Smooth muscle cell (in vitro differentiated cells): ENCODE measurements around the gene SENP5. TPM values are rescaled to one million over a fixed set of nuclear protein-coding genes. Genes with fewer than 3 reads are reported as not detected.

ENCODE experiments used
- DNase-seq: peaks from one replicate; lab custom pipeline; 2025; ENCODE audit not compliant: unreplicated experiment; lab: John Stamatoyannopoulos, UW
- H2AFZ ChIP-seq: fragments of 200-600 bp; sonication (generic); 2 replicates; pipeline ENCODE4 v1.6.0; 2016; ENCODE audit warnings: antibody characterized with exemption, low read depth, mild to moderate bottlenecking
- H3F3A ChIP-seq: fragments of 200-600 bp; sonication (generic); 2 replicates; pipeline ENCODE4 v1.6.0; 2017; ENCODE audit warnings: antibody characterized with exemption, low read depth
- H3K27ac ChIP-seq: fragments of 200-600 bp; sonication (generic); 2 replicates; pipeline ENCODE4 v1.5.1; 2016; ENCODE audit warnings: low read depth, mild to moderate bottlenecking
- H3K27me3 ChIP-seq: fragments of 200-600 bp; sonication (generic); 2 replicates; pipeline ENCODE4 v1.6.1; 2016; ENCODE audit warnings: low read depth, mild to moderate bottlenecking
- H3K36me3 ChIP-seq: fragments of 200-600 bp; sonication (generic); 2 replicates; pipeline ENCODE4 v1.5.1; 2016; ENCODE audit warnings: low read depth
- H3K4me1 ChIP-seq: fragments of 200-600 bp; sonication (generic); 2 replicates; pipeline ENCODE4 v1.5.1; 2016; ENCODE audit warnings: low read depth
- H3K4me2 ChIP-seq: fragments of 200-600 bp; sonication (generic); 2 replicates; pipeline ENCODE4 v1.6.0; 2016; ENCODE audit warnings: mild to moderate bottlenecking
- H3K4me3 ChIP-seq: fragments of 200-600 bp; sonication (generic); 2 replicates; pipeline ENCODE4 v1.5.1; 2016; ENCODE audit warnings: mild to moderate bottlenecking
- H3K79me2 ChIP-seq: fragments of 200-600 bp; sonication (generic); 2 replicates; pipeline ENCODE4 v1.6.0; 2016; ENCODE audit warnings: low read depth, mild to moderate bottlenecking
- H3K9ac ChIP-seq: fragments of 200-600 bp; sonication (generic); 2 replicates; pipeline ENCODE4 v1.6.0; 2016; ENCODE audit warnings: low read depth
- H3K9me3 ChIP-seq: fragments of 200-600 bp; sonication (generic); replicated peaks from 2 replicates; pipeline ENCODE4 v1.5.1; 2016; ENCODE audit warnings: low read depth
- H4K20me1 ChIP-seq: fragments of 200-600 bp; sonication (generic); 2 replicates; pipeline ENCODE4 v1.6.0; 2016; ENCODE audit warnings: low read depth
- CTCF ChIP-seq: fragments of 200-600 bp; sonication (generic); IDR thresholded peaks from 2 replicates; pipeline ENCODE4 v1.5.1; 2017; ENCODE audit warnings: borderline replicate concordance, mild to moderate bottlenecking, antibody characterized with exemption; ENCODE audit not compliant: insufficient read depth, poor library complexity, severe bottlenecking
- WGBS: methylation state at CpG from one replicate; pipeline ENCODE4 v1.1.7; 2016; ENCODE audit warnings: low lambda C conversion rate; 5-methylcytosine and 5-hydroxymethylcytosine counted together
- polyA plus RNA-seq: library from polyadenylated mRNA; unstranded; fragments of >200 nt; fragmentation: Nextera tagmentation; extraction: Ambion mirVana; gene quantifications from 2 replicates; pipeline ENCODE4 v1.2.1, GENCODE V29; 2016
- total RNA-seq: library from RNA; depleted of rRNA; stranded (reverse); fragments of >200 nt; gene quantifications from 2 replicates; pipeline ENCODE4 v1.2.3, GENCODE V29; 2014

The SENP5 gene
- total and polyA plus RNA-seq, 2 experiments from 2014 or later, result 18.6 to 35.0 TPM

GRCh38 chr3:196949750-196950149 is 82.0 kb downstream of the SENP5 start:
- DNase-seq, result no peak
- peaks cover 7% of the 10 kb centered on the region for H3K27me3 ChIP-seq
- no peaks in the 10 kb centered on the region for H3K9me3 ChIP-seq
- no peak overlapping the region for H3K4me2 ChIP-seq
- H3K36me3 ChIP-seq, result no peaks in the 10 kb centered on the region
- no peak overlapping the region for H3K4me3 ChIP-seq
- no peak overlapping the region for H3K27ac ChIP-seq
- 95% methylated on average over 6 of the region's 6 CpGs for WGBS
- H3K79me2 ChIP-seq, result no peaks in the 10 kb centered on the region
- no peaks in the 10 kb centered on the region for H3K4me1 ChIP-seq
- H3F3A ChIP-seq, result no peaks in the 10 kb centered on the region
- H3K9ac ChIP-seq, result no peak overlapping the region
- H2AFZ ChIP-seq, result no peak overlapping the region
- H4K20me1 ChIP-seq, result no peaks in the 10 kb centered on the region
- no peak for TF ChIP-seq CTCF

DNA sequence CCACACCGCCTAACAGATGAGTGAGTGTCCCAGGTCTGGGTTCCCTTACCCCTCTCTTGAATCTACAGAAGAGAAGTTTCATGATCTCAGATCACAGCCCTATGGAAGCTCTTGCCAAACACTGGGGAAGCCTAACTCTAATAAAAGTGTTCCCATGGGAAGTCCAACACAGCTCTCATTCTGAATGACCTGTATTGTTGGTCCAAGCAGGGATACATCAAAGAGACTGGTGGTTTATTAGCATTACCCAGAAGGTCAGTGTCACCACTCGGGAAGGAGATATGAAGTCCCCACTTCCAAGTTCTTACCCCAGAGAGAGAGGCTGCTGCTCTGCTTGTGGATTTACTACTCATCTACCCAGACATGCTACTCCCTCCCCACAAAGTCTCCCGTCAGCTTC is 83.7 kb downstream of the SENP5 start:
- H3K27ac ChIP-seq, result no peak overlapping the region
- H3K36me3 ChIP-seq, result no peaks in the 10 kb centered on the region
- no peak overlapping the region for H2AFZ ChIP-seq
- no peaks in the 10 kb centered on the region for H3K9me3 ChIP-seq
- no peaks in the 10 kb centered on the region for H3K79me2 ChIP-seq
- H3K4me1 ChIP-seq, result no peaks in the 10 kb centered on the region
- H3K4me2 ChIP-seq, result no peak overlapping the region
- peaks cover 7% of the 10 kb centered on the region for H3K27me3 ChIP-seq
- WGBS, result 88% methylated on average over 3 of the region's 3 CpGs
- no peak overlapping the region for H3K9ac ChIP-seq
- H3K4me3 ChIP-seq, result no peak overlapping the region
- no peaks in the 10 kb centered on the region for H3F3A ChIP-seq
- no peaks in the 10 kb centered on the region for H4K20me1 ChIP-seq
- no peak for TF ChIP-seq CTCF
- no peak for DNase-seq

- 86% methylated on average over 7 of the region's 7 CpGs for WGBS
- Histone ChIP-seq H3K4me3 (no peak overlapping the region), H2AFZ (no peak overlapping the region), H3F3A (no peaks in the 10 kb centered on the region), H4K20me1 (no peaks in the 10 kb centered on the region), H3K27me3 (peaks cover 10% of the 10 kb centered on the region), H3K9ac (no peak overlapping the region), H3K4me1 (no peaks in the 10 kb centered on the region), H3K4me2 (no peak overlapping the region), H3K36me3 (no peaks in the 10 kb centered on the region), H3K9me3 (no peaks in the 10 kb centered on the region), H3K27ac (no peak overlapping the region), H3K79me2 (no peaks in the 10 kb centered on the region)
- no peak for DNase-seq
- no peak for TF ChIP-seq CTCF
Observed at GRCh38 chr3:196954832-196955231, 87.1 kb downstream of the SENP5 start.

GRCh38 chr3:196962108-196962929 is 94.6 kb downstream of the SENP5 start:
- DNase-seq, result no peak
- Histone ChIP-seq H3K4me3 (no peak overlapping the region), H3K27ac (no peak overlapping the region), H3K9ac (no peak overlapping the region), H3K4me2 (no peak overlapping the region), H3K27me3 (peaks cover 32% of the 10 kb centered on the region), H4K20me1 (no peaks in the 10 kb centered on the region), H3K4me1 (no peaks in the 10 kb centered on the region), H3K79me2 (no peaks in the 10 kb centered on the region), H2AFZ (no peak overlapping the region), H3F3A (no peaks in the 10 kb centered on the region), H3K36me3 (no peaks in the 10 kb centered on the region), H3K9me3 (no peaks in the 10 kb centered on the region)
- TF ChIP-seq CTCF, result no peak
- 85% methylated on average over 9 of the region's 9 CpGs for WGBS
